GM12873 (cell line): ENCODE measurements around the gene NOTCH4.

ENCODE experiments used
- CTCF ChIP-seq: IDR thresholded peaks from 2 replicates; pipeline ENCODE4 v1.5.1; 2012; ENCODE audit warnings: low read depth, mild to moderate bottlenecking, moderate library complexity, low read length, control low read depth; ENCODE audit not compliant: insufficient read depth; ENCODE audit errors: missing control alignments

The NOTCH4 gene

GRCh38 chr6:32178547-32179440, 45.1 kb downstream of the NOTCH4 start:
- no peak for TF ChIP-seq CTCF

GRCh38 chr6:32177788-32178546, 45.9 kb downstream of the NOTCH4 start, which contains the start of gene RNF5:
Gene RNF5, plus strand, starts transcription at chr6:32178405. Its CDS starts 107 bp downstream, at chr6:32178512.
- TF ChIP-seq CTCF = no peak

- no peak for TF ChIP-seq CTCF
These were observed 46.6 kb downstream of the NOTCH4 start for GRCh38 chr6:32177183-32177787.

GRCh38 chr6:32176476-32177182, 47.2 kb downstream of the NOTCH4 start:
- no peak for TF ChIP-seq CTCF

- TF ChIP-seq CTCF = no peak
These were observed 48.0 kb downstream of the NOTCH4 start, which contains the start of gene AGPAT1 for GRCh38 chr6:32175711-32176475. Gene AGPAT1, minus strand, starts transcription at chr6:32176084. Its CDS starts 4,588 bp downstream, at chr6:32171496.

- TF ChIP-seq CTCF = no peak
These were observed 48.6 kb downstream of the NOTCH4 start for GRCh38 chr6:32175322-32175710.
